Measurements from ENCODE around the gene ATP9B. TPM values are rescaled to one million over a fixed set of nuclear protein-coding genes. Genes with fewer than 3 reads are reported as not detected.
A peak's percentile ranks its signal among the peaks of the same experiment; 100 is the strongest.

Gene ATP9B, protein sequence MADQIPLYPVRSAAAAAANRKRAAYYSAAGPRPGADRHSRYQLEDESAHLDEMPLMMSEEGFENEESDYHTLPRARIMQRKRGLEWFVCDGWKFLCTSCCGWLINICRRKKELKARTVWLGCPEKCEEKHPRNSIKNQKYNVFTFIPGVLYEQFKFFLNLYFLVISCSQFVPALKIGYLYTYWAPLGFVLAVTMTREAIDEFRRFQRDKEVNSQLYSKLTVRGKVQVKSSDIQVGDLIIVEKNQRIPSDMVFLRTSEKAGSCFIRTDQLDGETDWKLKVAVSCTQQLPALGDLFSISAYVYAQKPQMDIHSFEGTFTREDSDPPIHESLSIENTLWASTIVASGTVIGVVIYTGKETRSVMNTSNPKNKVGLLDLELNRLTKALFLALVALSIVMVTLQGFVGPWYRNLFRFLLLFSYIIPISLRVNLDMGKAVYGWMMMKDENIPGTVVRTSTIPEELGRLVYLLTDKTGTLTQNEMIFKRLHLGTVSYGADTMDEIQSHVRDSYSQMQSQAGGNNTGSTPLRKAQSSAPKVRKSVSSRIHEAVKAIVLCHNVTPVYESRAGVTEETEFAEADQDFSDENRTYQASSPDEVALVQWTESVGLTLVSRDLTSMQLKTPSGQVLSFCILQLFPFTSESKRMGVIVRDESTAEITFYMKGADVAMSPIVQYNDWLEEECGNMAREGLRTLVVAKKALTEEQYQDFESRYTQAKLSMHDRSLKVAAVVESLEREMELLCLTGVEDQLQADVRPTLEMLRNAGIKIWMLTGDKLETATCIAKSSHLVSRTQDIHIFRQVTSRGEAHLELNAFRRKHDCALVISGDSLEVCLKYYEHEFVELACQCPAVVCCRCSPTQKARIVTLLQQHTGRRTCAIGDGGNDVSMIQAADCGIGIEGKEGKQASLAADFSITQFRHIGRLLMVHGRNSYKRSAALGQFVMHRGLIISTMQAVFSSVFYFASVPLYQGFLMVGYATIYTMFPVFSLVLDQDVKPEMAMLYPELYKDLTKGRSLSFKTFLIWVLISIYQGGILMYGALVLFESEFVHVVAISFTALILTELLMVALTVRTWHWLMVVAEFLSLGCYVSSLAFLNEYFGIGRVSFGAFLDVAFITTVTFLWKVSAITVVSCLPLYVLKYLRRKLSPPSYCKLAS
- total RNA-seq: 89.2 TPM
- 20.2 TPM for polyA plus RNA-seq

DNA sequence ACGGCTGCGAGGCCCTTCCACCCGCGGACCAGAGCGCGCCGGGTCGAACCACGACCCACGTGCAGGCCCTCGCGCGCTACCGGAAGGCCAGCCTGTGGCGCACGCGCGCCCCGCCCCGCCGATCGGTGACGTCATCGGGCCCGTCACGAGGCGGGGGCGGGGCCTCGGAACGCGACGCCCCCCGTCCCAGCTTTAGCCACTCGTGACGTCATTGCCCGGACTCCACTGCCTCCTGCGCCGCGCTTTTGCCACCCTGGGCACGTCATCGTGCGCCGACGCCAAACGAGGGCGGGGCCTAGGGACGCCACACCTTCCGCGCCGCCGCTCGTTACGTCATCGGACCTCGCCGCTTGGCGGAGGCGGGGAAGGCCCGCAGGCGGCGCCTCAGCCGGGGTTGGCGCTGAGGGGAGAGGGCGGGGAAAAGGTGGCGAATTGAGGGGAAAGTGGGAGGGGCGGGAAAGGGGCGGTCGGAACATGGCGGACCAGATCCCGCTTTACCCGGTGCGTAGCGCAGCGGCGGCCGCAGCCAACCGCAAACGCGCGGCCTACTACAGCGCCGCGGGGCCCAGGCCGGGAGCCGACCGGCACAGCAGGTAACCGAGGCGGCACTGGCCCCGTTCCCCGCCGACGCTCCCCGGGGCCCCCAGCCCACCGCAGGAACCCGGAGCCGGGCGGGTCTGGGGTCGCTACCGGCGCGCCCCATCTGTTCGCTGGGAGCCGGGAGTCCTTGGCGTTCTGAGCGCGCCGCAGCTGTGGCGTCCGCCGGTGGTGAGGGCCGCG, at the start of gene ATP9B:
ATP9B (plus strand) TSS at position 458 of the 780 bp plus-strand sequence; CDS start at position 475, 17 bp downstream.
- Histone ChIP-seq H3K36me3 (ENCODE audit: insufficient read depth) (no peaks in the 10 kb centered on the region), H3K4me1 (ENCODE audit: insufficient read depth) (no peaks in the 10 kb centered on the region), H3K4me3 (ENCODE audit: low read depth, low read length) (peak within 1 kb of the TSS; percentile 97), H3K27ac (ENCODE audit: low read depth) (peak within 1 kb of the TSS; percentile 96)
- peak; percentile 94 for DNase-seq (ENCODE audit: extremely low spot score)
- WGBS: under 1% methylated on average over 112 of the region's 112 CpGs

DNA sequence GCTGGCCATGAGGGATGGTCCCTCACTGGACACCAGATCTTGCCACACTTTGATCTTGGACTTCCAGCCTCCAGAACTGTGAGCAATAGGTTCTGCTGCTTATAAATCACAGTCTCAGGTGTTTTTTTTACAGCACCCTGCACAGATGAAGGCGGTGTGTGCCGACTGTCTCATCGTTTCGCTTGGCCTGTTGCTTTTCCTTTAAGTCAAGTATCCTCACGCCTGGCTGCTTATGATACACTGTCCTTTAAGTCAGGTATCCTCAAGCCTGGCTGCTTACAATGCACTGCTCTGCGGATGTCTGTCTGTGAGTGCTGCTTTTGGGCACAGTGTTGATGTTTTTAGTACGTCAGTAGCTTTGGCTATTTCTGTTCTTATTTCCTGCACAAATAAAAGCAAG, 49.3 kb upstream of the ATP9B start:
- 73% methylated on average over 7 of the region's 7 CpGs for WGBS
- DNase-seq (ENCODE audit: extremely low spot score): no peak
- Histone ChIP-seq H3K4me3 (ENCODE audit: low read depth, low read length) (no peak overlapping the region), H3K4me1 (ENCODE audit: insufficient read depth) (no peaks in the 10 kb centered on the region), H3K27ac (ENCODE audit: low read depth) (no peak overlapping the region), H3K36me3 (ENCODE audit: insufficient read depth) (no peaks in the 10 kb centered on the region)

DNA sequence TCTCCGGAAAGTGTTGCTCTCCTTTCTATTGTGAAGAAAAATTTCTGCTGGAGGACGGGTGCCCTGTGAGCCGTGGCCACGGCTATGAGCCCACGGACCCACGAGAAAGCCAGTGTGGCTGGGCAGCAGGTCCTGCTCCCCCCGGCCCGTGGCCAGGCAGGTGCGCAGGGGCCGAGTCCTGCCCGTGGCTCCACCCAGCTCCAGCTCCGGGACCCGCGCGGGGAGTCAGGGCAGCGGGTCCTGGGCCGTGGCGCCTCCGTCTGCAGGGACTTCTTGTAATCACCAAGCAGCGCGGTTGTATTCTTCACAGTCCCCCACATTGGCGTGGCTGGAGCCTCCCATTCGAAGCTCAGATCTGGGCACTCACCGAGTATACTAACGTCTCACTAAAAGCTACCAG, 46.6 kb upstream of the ATP9B start:
- Histone ChIP-seq H3K36me3 (ENCODE audit: insufficient read depth) (no peaks in the 10 kb centered on the region), H3K4me1 (ENCODE audit: insufficient read depth) (no peaks in the 10 kb centered on the region), H3K4me3 (ENCODE audit: low read depth, low read length) (no peak overlapping the region), H3K27ac (ENCODE audit: low read depth) (no peak overlapping the region)
- DNase-seq (ENCODE audit: extremely low spot score): no peak
- 95% methylated on average over 25 of the region's 25 CpGs for WGBS

DNA sequence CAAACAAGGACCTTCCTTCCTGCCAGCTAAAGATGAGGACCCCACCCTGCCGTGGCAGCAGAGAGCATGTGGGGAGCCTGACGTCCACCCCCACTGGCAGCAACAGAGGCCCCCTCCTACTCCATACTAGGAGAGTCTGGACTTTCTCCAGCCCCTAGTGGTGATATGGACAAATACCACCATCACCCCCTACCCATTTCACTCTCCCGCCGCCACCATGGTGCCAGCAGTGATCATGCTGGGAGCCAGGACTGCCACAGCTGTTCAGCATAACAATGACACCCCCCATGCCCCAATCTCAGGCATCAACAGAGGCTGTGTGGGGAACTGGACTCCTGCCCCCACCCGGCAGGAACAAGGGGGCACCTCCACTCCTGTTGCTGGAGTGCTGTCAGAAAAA, 42.7 kb upstream of the ATP9B start:
- no peaks in the 10 kb centered on the region for H3K4me1 ChIP-seq (ENCODE audit: insufficient read depth)
- no peak overlapping the region for H3K27ac ChIP-seq (ENCODE audit: low read depth)
- H3K36me3 ChIP-seq (ENCODE audit: insufficient read depth): no peaks in the 10 kb centered on the region
- no peak overlapping the region for H3K4me3 ChIP-seq (ENCODE audit: low read depth, low read length)
- WGBS: 34% methylated on average over 5 of the region's 5 CpGs
- no peak for DNase-seq (ENCODE audit: extremely low spot score)

DNA sequence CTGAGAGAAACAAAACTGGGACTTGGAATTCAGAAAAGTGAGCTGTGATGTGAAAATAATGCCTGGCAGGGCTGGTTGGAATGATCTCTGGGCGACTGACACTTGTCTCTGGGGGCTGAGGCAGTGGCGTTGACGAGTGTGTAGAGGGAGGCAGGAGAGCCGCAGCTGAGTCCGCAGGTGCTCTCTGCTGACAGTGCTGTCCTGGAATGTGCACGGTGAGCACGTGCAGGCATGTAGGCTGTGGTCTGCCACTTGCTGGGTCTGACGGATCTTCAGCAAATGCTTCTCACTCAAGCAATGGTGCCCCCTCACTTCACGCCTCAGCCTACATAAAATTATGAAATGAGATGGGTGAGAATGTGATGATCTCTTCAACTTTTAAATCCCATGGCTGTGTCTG, 38.5 kb upstream of the ATP9B start:
- no peaks in the 10 kb centered on the region for H3K36me3 ChIP-seq (ENCODE audit: insufficient read depth)
- DNase-seq (ENCODE audit: extremely low spot score): no peak
- no peak overlapping the region for H3K4me3 ChIP-seq (ENCODE audit: low read depth, low read length)
- no peaks in the 10 kb centered on the region for H3K4me1 ChIP-seq (ENCODE audit: insufficient read depth)
- H3K27ac ChIP-seq (ENCODE audit: low read depth): no peak overlapping the region
- 82% methylated on average over 9 of the region's 9 CpGs for WGBS

DNA sequence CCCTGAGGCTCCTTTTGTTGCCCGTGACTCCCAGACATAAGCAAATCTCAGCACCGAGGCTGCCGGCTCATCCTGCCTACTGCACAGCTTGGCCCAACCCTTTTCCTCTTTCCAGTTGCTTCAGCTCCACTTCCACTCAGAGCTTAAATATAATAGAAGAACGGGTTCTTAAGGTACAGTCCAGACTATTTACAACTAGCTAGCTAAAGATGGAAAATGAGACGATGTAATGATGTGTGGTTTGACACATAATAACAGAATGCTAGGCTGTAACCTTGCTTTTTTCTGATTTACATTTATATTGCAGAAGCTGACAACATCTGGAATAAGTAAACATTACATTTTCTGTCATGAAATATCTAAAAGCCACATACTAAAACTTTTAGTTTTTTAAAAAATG, 26.9 kb upstream of the ATP9B start:
- no peaks in the 10 kb centered on the region for H3K4me1 ChIP-seq (ENCODE audit: insufficient read depth)
- no peak overlapping the region for H3K27ac ChIP-seq (ENCODE audit: low read depth)
- 48% methylated on average over 5 of the region's 5 CpGs for WGBS
- H3K36me3 ChIP-seq (ENCODE audit: insufficient read depth): no peaks in the 10 kb centered on the region
- H3K4me3 ChIP-seq (ENCODE audit: low read depth, low read length): no peak overlapping the region
- no peak for DNase-seq (ENCODE audit: extremely low spot score)

DNA sequence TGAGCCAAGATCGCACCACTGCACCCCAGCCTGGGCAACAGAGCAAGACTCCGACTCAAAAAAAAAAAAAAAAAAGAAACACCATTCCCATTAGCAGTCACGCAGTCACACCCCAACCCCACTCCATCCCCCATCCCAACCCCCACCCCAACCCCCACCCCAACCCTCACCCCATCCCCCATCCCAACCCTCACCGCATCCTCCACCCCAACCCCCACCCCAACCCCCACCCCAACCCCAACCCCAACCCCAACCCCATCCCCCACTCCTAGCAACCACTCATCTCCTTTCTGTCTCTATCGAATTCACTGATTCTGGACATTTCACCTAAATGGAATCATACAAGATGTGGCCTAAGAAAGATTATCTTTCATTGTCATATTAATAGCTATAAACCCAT, 25.9 kb upstream of the ATP9B start:
- 88% methylated on average over 5 of the region's 5 CpGs for WGBS
- no peaks in the 10 kb centered on the region for H3K36me3 ChIP-seq (ENCODE audit: insufficient read depth)
- no peak overlapping the region for H3K4me3 ChIP-seq (ENCODE audit: low read depth, low read length)
- DNase-seq (ENCODE audit: extremely low spot score): no peak
- H3K4me1 ChIP-seq (ENCODE audit: insufficient read depth): no peaks in the 10 kb centered on the region
- no peak overlapping the region for H3K27ac ChIP-seq (ENCODE audit: low read depth)

DNA sequence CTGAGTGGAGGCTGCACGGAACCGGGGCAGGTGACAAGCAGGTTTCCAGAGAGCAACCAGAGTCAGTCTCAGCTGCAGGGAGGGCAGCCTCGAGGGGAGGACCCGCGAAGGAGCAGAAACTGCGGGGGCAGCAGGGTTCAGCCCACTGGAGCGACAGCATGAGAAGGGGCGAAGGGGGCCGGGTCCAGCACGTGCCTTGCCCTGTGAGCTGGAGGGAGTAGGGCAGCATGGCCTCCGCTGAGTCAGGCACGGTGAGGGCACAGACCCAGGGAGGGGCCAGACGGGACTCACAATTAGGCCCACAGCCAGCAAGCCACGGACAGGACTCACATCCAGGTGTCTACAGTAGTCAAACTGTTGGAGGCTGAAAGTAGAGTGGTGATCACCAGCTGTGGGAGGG, 22.7 kb upstream of the ATP9B start:
- H3K4me1 ChIP-seq (ENCODE audit: insufficient read depth): no peaks in the 10 kb centered on the region
- H3K36me3 ChIP-seq (ENCODE audit: insufficient read depth): no peaks in the 10 kb centered on the region
- 66% methylated on average over 14 of the region's 14 CpGs for WGBS
- H3K4me3 ChIP-seq (ENCODE audit: low read depth, low read length): no peak overlapping the region
- no peak for DNase-seq (ENCODE audit: extremely low spot score)
- H3K27ac ChIP-seq (ENCODE audit: low read depth): no peak overlapping the region

DNA sequence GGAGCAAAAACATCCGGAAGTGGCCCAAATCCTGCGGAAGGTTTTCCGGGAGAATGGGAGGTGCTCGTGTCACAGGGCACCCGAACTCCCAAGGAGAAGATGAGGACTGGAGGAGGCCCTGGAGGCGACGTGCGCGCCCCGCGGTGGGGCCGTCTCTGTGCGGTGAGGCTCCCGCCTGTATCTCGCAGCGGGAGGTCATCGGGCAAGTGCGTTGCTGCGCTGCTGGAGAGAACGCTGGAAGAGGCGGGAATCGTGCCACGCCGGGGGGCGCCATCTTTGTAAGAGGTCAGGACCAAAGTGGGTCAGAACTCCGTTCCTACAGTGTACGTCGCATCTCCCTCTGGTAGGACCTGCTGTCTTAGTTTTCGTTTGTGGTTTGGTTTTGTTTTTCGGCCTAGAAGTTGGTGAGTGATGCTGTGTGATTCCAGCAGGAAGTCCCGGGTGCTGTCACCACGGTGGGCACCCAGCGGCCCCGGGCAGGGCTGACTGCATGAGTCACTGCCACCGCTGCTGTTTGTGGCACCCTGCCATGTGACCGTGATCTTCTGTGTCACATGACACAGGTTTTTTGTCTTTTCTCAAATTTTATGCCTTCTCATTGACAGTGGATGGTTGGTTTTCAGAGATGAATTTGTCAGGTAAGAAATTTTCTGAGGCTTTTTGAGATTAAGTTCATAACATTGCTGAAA, 21.5 kb upstream of the ATP9B start:
- no peak for DNase-seq (ENCODE audit: extremely low spot score)
- Histone ChIP-seq H3K4me3 (ENCODE audit: low read depth, low read length) (no peak overlapping the region), H3K36me3 (ENCODE audit: insufficient read depth) (no peaks in the 10 kb centered on the region), H3K4me1 (ENCODE audit: insufficient read depth) (no peaks in the 10 kb centered on the region), H3K27ac (ENCODE audit: low read depth) (no peak overlapping the region)
- WGBS: 92% methylated on average over 36 of the region's 36 CpGs

DNA sequence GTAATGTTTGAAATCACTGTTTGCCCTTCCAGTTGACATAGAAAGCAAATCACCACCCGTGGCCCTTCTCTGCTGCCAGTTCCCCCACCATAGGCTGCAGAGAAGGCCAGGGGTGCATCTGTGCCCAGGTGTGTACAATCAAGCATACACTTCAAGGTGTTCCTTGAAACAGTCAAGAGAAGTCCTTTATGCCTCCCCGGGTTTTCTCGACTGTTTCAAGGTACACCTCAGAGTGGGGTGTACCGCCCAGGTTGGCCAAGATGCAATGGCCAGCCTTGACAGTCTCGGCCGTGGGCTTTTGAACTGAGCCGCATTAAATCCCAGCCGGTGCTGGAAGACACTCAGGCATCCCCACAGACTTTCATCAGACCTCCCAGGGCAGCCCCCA, 21.0 kb upstream of the ATP9B start:
- no peaks in the 10 kb centered on the region for H3K36me3 ChIP-seq (ENCODE audit: insufficient read depth)
- no peak for DNase-seq (ENCODE audit: extremely low spot score)
- H3K27ac ChIP-seq (ENCODE audit: low read depth): no peak overlapping the region
- no peaks in the 10 kb centered on the region for H3K4me1 ChIP-seq (ENCODE audit: insufficient read depth)
- 89% methylated on average over 8 of the region's 8 CpGs for WGBS
- H3K4me3 ChIP-seq (ENCODE audit: low read depth, low read length): no peak overlapping the region

DNA sequence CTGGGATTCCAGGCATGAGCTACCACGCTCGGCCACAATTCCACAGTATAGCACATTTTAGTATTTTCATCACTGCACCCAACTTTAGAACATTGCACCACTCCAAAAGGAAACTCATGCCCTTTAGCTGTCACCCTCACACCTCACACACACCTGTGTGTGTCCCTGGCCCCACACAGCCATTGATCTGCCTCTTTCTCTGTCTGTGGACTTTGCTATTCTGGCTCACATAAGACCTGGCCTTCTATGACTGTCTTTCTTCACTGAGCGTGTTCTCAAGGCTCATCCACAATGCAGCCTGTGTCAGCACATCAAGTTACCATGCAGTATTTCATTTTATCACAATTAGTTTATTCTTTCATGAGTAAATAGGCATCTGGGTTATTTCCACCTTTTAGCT, 19.7 kb upstream of the ATP9B start:
- H3K4me3 ChIP-seq (ENCODE audit: low read depth, low read length): no peak overlapping the region
- H3K36me3 ChIP-seq (ENCODE audit: insufficient read depth): no peaks in the 10 kb centered on the region
- H3K4me1 ChIP-seq (ENCODE audit: insufficient read depth): no peaks in the 10 kb centered on the region
- 88% methylated on average over 3 of the region's 3 CpGs for WGBS
- no peak for DNase-seq (ENCODE audit: extremely low spot score)
- H3K27ac ChIP-seq (ENCODE audit: low read depth): no peak overlapping the region

DNA sequence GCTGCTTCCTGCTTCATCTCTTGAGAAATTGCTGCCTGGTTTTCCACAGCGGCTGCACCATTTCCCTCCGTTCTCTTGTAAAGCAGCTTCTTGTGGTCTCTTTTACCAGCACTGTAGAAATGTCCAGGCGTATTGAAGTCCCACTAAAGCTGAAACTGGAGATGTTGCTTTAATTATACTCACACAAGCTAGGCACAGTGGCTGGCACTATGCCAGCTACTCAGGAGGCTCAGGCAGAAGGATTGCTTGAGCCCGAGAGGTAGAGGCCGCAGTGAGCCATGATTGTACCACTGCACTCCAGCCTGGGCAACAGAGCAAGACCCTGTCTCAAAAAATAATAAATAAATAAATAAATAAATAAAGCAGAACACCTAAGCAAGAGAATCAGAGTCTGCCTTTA, 19.2 kb upstream of the ATP9B start:
- no peaks in the 10 kb centered on the region for H3K4me1 ChIP-seq (ENCODE audit: insufficient read depth)
- 85% methylated on average over 5 of the region's 5 CpGs for WGBS
- no peaks in the 10 kb centered on the region for H3K36me3 ChIP-seq (ENCODE audit: insufficient read depth)
- H3K27ac ChIP-seq (ENCODE audit: low read depth): no peak overlapping the region
- no peak for DNase-seq (ENCODE audit: extremely low spot score)
- no peak overlapping the region for H3K4me3 ChIP-seq (ENCODE audit: low read depth, low read length)
